Activated naive CD8-positive, alpha-beta T cell treated with anti-CD3 and anti-CD28 coated beads, Interleukin-2, amount 50 U/mL, for 24 hours (primary cell): Measurements from ENCODE around the gene LMOD2.

Experiments
- ATAC-seq: fragments of 150-1000 bp; cut with Tn5 transposase; one replicate; pipeline ENCODE4 v1.10.0; 2021
- DNase-seq: peaks from one replicate; pipeline ENCODE4 v3.0.0; 2021
- H3K27ac Mint-ChIP-seq: one replicate; pipeline ENCODE4 v1.8.0; 2021; ENCODE audit warnings: mild to moderate bottlenecking, mixed read lengths
- H3K27me3 Mint-ChIP-seq: one replicate; pipeline ENCODE4 v1.8.0; 2021; ENCODE audit warnings: mixed read lengths
- H3K36me3 Mint-ChIP-seq: one replicate; pipeline ENCODE4 v1.8.0; 2021; ENCODE audit warnings: low read depth, mixed read lengths
- H3K4me1 Mint-ChIP-seq: one replicate; pipeline ENCODE4 v1.8.0; 2021; ENCODE audit warnings: mixed read lengths
- H3K4me3 Mint-ChIP-seq: one replicate; pipeline ENCODE4 v1.8.0; 2021; ENCODE audit warnings: mild to moderate bottlenecking, moderate library complexity, mixed read lengths
- H3K9me3 Mint-ChIP-seq: one replicate; pipeline ENCODE4 v1.8.0; 2021; ENCODE audit warnings: mixed read lengths

Gene LMOD2

DNA sequence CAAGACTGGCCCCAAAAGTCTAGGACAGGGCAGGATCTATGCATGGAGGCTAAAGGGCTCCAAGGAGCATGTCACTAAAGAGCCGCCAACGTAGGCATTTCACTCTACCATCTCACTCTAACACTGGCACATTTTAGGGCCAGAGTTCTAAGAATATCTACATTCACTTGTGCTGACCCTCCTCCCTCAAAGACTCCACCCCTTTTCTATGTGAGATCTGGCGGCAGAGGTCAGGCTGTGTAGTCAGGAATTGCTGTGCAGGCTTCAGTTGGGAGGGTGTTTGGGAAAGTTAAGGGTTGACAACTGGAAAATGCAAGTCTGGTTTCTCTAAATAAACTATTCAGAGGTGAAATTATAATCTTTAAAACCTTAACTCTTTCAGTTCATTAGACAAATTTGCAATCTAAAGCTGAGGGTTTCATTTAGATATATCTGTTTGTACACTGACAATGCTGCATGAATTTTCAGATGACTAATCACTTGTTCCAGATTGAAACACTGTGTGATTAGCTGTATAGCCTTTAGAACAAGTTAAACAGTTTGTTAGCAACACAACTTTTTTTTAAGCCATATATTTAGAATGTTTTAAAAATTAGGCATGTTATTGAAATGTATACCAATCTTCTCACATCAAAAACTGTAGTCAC is 18.2 kb downstream of the LMOD2 start:
- Mint-ChIP-seq H3K27me3 (peaks cover 3% of the 10 kb centered on the region), H3K36me3 (no peaks in the 10 kb centered on the region), H3K4me1 (no peaks in the 10 kb centered on the region), H3K4me3 (no peak overlapping the region), H3K27ac (no peak overlapping the region), H3K9me3 (no peaks in the 10 kb centered on the region)
- no peak for ATAC-seq
- DNase-seq, result no peak

DNA sequence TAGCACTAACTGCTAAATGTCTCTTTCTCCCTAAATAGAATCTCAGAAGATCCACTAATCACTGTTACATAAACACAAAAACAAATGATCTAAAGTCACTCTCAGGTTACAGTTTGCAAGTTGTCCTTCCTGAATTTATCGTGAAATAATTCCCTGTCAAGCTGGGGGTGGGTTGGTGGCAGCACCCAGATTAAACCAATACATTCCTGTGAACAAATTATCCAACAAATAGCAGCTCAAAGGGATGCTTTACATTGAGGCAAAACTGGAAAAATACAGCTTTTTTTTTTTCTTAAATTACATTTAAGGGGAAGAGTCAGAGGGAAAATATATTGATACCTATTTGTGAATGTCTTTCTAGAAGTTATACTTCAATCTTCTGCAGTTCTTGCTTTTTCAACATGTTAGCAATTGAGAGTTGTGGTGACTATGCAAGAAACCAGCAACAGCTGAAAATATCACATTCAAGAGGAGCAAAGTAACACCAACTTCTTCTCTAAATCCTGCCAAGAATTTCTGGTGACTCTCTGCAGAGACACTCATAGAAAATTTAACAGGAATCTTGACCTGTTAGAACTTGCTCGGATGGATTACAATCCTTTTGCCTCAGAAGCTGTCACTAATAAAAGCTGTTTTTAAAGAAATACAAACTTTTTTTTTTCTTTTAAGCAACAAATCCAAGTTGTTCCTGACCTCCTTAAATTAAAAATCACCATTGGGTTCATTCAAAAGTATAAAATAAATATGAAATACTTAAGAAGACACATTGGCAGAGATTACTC is 18.9 kb downstream of the LMOD2 start:
- Mint-ChIP-seq H3K36me3 (no peaks in the 10 kb centered on the region), H3K4me3 (no peak overlapping the region), H3K27me3 (no peaks in the 10 kb centered on the region), H3K27ac (no peak overlapping the region), H3K4me1 (no peaks in the 10 kb centered on the region), H3K9me3 (no peaks in the 10 kb centered on the region)
- ATAC-seq (no peak), DNase-seq (no peak)

- DNase-seq (no peak), ATAC-seq (no peak)
- Mint-ChIP-seq H3K4me3 (no peak overlapping the region), H3K27ac (no peak overlapping the region), H3K27me3 (no peaks in the 10 kb centered on the region), H3K9me3 (no peaks in the 10 kb centered on the region), H3K4me1 (no peaks in the 10 kb centered on the region), H3K36me3 (no peaks in the 10 kb centered on the region)
Measured at GRCh38 chr7:123675181-123675473, 19.5 kb downstream of the LMOD2 start.

DNA sequence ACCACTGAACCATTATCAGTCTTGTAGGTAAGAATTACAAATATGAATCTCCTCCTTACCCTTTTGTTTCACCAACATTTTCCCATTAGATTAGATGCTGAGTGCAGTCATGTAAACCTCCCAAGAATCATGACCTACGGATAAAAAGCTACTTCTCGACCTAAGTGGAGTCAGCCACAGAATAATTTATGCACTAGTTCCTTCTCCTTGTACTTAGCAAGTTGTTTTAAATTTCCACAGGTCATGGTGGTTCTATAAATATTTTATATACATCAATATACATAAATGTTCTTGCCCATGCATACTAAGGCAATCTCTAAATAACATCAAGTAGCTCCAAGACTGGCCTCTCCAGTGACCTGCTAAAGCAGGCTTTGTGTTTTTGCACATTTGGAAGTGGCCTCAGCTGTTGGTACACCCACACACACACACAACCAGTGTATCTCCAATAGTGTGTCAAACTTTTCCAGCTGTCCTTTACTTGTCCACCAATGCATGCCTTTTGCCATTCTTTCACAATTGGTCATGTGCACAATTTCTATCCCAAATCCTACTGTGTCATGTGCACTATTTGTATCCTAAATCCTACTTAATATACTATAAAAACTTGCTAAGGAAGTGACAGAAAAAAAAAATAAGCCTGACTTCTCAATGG is 21.5 kb downstream of the LMOD2 start:
- no peak for ATAC-seq
- Mint-ChIP-seq H3K4me1 (no peaks in the 10 kb centered on the region), H3K27me3 (no peaks in the 10 kb centered on the region), H3K4me3 (no peak overlapping the region), H3K36me3 (peaks cover 4% of the 10 kb centered on the region), H3K27ac (no peak overlapping the region), H3K9me3 (no peaks in the 10 kb centered on the region)
- DNase-seq, result no peak

- H3K4me1 Mint-ChIP-seq, result no peaks in the 10 kb centered on the region
- no peaks in the 10 kb centered on the region for H3K27me3 Mint-ChIP-seq
- no peak for DNase-seq
- H3K4me3 Mint-ChIP-seq, result no peak overlapping the region
- peaks cover 5% of the 10 kb centered on the region for H3K36me3 Mint-ChIP-seq
- ATAC-seq, result no peak
- no peaks in the 10 kb centered on the region for H3K9me3 Mint-ChIP-seq
- H3K27ac Mint-ChIP-seq, result no peak overlapping the region
Measured at GRCh38 chr7:123679614-123680013, 23.9 kb downstream of the LMOD2 start.

- H3K9me3 Mint-ChIP-seq, result no peaks in the 10 kb centered on the region
- H3K27me3 Mint-ChIP-seq, result no peaks in the 10 kb centered on the region
- H3K4me1 Mint-ChIP-seq, result no peaks in the 10 kb centered on the region
- DNase-seq, result no peak
- ATAC-seq, result no peak
- H3K27ac Mint-ChIP-seq, result no peak overlapping the region
- no peak overlapping the region for H3K4me3 Mint-ChIP-seq
- peaks cover 5% of the 10 kb centered on the region for H3K36me3 Mint-ChIP-seq
Measured at GRCh38 chr7:123680580-123680979, 24.9 kb downstream of the LMOD2 start.

DNA sequence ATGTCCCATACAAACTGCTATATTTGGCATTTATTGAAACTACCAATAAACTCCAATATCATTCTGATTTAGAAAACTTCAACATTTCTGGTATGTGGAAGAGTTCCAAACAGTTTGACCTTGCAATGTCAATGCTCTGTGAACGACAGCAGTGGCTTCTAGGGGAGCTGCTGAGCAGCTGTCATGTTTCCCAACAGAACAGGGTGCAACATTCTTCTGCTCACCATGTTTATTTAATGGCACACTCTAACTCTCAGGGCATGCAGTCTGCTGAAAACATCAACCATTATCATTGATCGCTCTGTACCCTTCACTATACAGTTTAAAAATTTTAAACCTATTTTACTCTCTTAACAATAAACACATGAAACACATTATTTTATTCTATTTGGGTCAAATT is 25.9 kb downstream of the LMOD2 start:
- DNase-seq (no peak), ATAC-seq (no peak)
- Mint-ChIP-seq H3K4me1 (no peaks in the 10 kb centered on the region), H3K9me3 (no peaks in the 10 kb centered on the region), H3K4me3 (no peak overlapping the region), H3K27me3 (no peaks in the 10 kb centered on the region), H3K36me3 (peaks cover 5% of the 10 kb centered on the region), H3K27ac (no peak overlapping the region)

GRCh38 chr7:123682690-123683089 is 27.0 kb downstream of the LMOD2 start:
- Mint-ChIP-seq H3K27me3 (no peaks in the 10 kb centered on the region), H3K9me3 (no peaks in the 10 kb centered on the region), H3K4me3 (no peak overlapping the region), H3K4me1 (no peaks in the 10 kb centered on the region), H3K27ac (no peak overlapping the region), H3K36me3 (peaks cover 5% of the 10 kb centered on the region)
- no peak for ATAC-seq
- DNase-seq, result no peak

GRCh38 chr7:123687161-123687560 is 31.5 kb downstream of the LMOD2 start:
- H3K36me3 Mint-ChIP-seq, result peaks cover 6% of the 10 kb centered on the region
- H3K9me3 Mint-ChIP-seq, result no peaks in the 10 kb centered on the region
- DNase-seq (no peak), ATAC-seq (no peak)
- H3K4me1 Mint-ChIP-seq, result no peaks in the 10 kb centered on the region
- no peak overlapping the region for H3K4me3 Mint-ChIP-seq
- H3K27me3 Mint-ChIP-seq, result no peaks in the 10 kb centered on the region
- no peak overlapping the region for H3K27ac Mint-ChIP-seq

DNA sequence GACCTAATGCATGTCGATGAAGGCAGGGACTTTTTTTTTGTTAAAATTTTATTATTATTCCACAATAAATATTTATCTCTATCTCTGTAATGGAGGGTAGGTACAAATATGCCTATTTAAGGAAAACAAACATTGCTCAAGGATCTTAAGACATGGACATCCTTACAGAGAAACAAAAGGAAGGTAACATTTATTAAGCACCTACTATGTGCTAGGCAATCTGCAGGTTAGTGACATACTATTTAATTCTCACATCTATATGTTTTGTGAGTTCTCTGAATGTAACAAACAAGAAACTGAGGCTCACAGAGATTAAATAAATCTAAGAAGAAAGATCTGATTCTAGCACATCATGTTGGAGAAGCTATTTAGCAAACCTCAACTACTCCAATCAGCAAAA is 32.1 kb downstream of the LMOD2 start:
- Mint-ChIP-seq H3K36me3 (peaks cover 6% of the 10 kb centered on the region), H3K27me3 (no peaks in the 10 kb centered on the region), H3K9me3 (no peaks in the 10 kb centered on the region), H3K4me1 (no peaks in the 10 kb centered on the region), H3K27ac (no peak overlapping the region), H3K4me3 (no peak overlapping the region)
- ATAC-seq (no peak), DNase-seq (no peak)

DNA sequence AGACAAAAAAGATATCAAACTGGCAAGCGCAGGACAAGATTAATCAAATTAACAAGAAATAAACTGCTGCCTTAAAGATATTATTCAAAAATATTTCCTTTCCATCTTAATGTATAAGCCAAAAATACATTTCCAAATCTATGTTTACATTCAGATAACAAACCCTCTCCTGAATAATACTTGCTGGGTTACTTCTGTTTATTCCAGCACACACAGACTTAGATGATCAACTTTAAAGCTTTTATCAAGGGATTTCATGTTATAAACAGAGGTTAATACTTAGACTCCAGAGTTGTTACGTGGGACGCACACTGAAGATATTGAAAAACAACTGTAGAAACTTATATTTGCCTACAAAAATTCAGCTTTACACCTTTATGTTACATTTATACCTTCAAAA is 33.6 kb downstream of the LMOD2 start:
- no peak for ATAC-seq
- DNase-seq, result no peak
- Mint-ChIP-seq H3K36me3 (peaks cover 5% of the 10 kb centered on the region), H3K4me1 (no peaks in the 10 kb centered on the region), H3K27me3 (no peaks in the 10 kb centered on the region), H3K4me3 (no peak overlapping the region), H3K27ac (no peak overlapping the region), H3K9me3 (no peaks in the 10 kb centered on the region)

GRCh38 chr7:123690550-123690949 is 34.9 kb downstream of the LMOD2 start:
- Mint-ChIP-seq H3K9me3 (no peaks in the 10 kb centered on the region), H3K4me1 (no peaks in the 10 kb centered on the region)
- ATAC-seq, result no peak

GRCh38 chr7:123692471-123692877 is 36.8 kb downstream of the LMOD2 start:
- H3K36me3 Mint-ChIP-seq, result peaks cover 13% of the 10 kb centered on the region

More at GRCh38 chr7:123690550-123690949, 34.9 kb downstream of the LMOD2 start:
- Mint-ChIP-seq H3K36me3 (peaks cover 8% of the 10 kb centered on the region), H3K4me3 (no peak overlapping the region), H3K27ac (no peak overlapping the region), H3K27me3 (no peaks in the 10 kb centered on the region)
- no peak for DNase-seq

GRCh38 chr7:123695944-123696677 is 40.4 kb downstream of the LMOD2 start:
- H3K4me1 Mint-ChIP-seq, result no peaks in the 10 kb centered on the region
- peaks cover 15% of the 10 kb centered on the region for H3K36me3 Mint-ChIP-seq
- ATAC-seq, result no peak

More at GRCh38 chr7:123692471-123692877, 36.8 kb downstream of the LMOD2 start:
- no peaks in the 10 kb centered on the region for H3K27me3 Mint-ChIP-seq
- no peak overlapping the region for H3K4me3 Mint-ChIP-seq
- H3K27ac Mint-ChIP-seq, result no peak overlapping the region
- DNase-seq (no peak), ATAC-seq (no peak)
- no peaks in the 10 kb centered on the region for H3K4me1 Mint-ChIP-seq
- H3K9me3 Mint-ChIP-seq, result no peaks in the 10 kb centered on the region

More at GRCh38 chr7:123695944-123696677, 40.4 kb downstream of the LMOD2 start:
- Mint-ChIP-seq H3K4me3 (no peak overlapping the region), H3K27ac (no peak overlapping the region), H3K9me3 (no peaks in the 10 kb centered on the region), H3K27me3 (no peaks in the 10 kb centered on the region)
- no peak for DNase-seq
